Fibroblast of mammary gland (primary cell): ENCODE data around the gene GAS7.

ENCODE experiments used
- DNase-seq: peaks from one replicate; pipeline ENCODE4 v3.0.0-alpha.2; 2010; ENCODE audit warnings: low read depth
- H3K4me3 ChIP-seq: 2 replicates; pipeline ENCODE4 v1.5.1; 2011; ENCODE audit warnings: low read depth, mild to moderate bottlenecking, low read length, moderate library complexity; ENCODE audit not compliant: control insufficient read depth
- TF ChIP-seq, protein P1 (sequence below): conservative IDR thresholded peaks from 2 replicates; pipeline ENCODE4 v1.5.1; 2011; ENCODE audit warnings: low read depth, low read length, inconsistent platforms; ENCODE audit not compliant: control insufficient read depth, insufficient read depth

GAS7 gene

DNA sequence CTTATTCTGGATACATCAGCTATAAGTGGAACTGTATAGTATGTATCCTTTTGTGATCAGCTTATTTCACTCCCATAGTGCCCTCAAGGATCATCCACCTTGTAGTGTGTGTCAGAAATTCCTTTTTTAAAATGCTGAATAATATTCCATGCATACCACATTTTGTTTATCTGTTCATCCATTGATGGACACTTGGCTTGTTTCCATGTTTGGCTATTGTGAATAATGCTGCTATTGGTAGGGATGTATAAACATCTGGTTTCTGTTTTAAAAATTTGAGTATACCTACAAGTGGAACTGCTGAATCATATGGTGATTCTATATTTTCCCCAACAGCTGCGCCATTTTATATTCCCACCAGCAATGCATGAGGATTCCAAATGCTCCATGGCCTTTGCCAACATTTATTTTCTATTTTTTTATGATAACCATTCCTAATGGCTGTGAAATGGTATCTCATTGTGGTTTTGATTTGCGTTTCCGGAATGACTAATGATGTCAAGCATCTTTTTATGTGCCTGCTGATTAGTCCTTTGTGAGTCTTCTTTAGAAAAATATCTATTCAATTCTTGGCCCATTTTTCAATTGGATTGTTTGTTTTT, 304.9 kb downstream of the GAS7 start:
- TF ChIP-seq, protein P1, sequence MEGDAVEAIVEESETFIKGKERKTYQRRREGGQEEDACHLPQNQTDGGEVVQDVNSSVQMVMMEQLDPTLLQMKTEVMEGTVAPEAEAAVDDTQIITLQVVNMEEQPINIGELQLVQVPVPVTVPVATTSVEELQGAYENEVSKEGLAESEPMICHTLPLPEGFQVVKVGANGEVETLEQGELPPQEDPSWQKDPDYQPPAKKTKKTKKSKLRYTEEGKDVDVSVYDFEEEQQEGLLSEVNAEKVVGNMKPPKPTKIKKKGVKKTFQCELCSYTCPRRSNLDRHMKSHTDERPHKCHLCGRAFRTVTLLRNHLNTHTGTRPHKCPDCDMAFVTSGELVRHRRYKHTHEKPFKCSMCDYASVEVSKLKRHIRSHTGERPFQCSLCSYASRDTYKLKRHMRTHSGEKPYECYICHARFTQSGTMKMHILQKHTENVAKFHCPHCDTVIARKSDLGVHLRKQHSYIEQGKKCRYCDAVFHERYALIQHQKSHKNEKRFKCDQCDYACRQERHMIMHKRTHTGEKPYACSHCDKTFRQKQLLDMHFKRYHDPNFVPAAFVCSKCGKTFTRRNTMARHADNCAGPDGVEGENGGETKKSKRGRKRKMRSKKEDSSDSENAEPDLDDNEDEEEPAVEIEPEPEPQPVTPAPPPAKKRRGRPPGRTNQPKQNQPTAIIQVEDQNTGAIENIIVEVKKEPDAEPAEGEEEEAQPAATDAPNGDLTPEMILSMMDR: no peak
- DNase-seq: peak; percentile 66
- H3K4me3 ChIP-seq: no peak overlapping the region

DNA sequence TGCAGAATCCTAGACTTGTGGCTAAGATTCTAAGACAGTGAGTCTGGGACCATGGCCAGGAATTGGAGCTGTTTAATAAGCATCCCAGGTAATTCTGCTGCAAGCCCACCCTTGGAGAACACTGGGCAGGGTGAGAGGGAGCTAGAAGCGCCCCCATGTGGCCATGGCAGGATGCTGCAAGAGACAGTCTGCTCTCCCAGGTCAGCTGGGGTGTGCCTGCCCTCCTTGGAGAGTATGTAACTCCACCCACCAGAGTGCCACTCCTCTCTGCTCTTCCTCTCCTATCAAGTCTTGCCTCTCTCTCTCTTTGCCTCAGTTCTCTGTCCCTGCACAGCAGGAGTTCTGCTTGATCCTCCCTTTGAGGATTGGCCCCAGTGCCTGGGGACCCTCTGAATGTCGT, 308.3 kb downstream of the GAS7 start:
- TF ChIP-seq, protein P1: peak; percentile 66
- H3K4me3 ChIP-seq: no peak overlapping the region
- peak; percentile 34 for DNase-seq

DNA sequence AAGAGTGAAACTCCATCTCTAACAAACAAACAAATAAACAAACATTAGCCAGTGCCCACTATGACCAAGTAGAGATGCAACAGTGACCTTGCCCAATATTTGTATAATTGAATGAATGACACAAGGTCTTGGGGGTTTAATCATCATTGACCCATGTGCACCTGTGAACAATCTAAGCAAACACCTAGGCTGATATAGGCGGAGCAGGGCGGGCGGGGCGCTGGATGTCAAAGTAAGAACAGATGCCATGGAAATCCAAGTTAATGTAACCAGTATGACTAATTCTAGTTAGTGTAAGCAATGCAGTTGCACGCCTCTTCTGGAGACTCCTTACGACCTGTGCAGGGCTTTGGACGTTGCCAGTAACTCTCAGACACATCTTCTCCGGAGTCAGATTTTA, 310.9 kb downstream of the GAS7 start:
- DNase-seq: no peak
- H3K4me3 ChIP-seq: no peak overlapping the region
- TF ChIP-seq, protein P1: no peak

DNA sequence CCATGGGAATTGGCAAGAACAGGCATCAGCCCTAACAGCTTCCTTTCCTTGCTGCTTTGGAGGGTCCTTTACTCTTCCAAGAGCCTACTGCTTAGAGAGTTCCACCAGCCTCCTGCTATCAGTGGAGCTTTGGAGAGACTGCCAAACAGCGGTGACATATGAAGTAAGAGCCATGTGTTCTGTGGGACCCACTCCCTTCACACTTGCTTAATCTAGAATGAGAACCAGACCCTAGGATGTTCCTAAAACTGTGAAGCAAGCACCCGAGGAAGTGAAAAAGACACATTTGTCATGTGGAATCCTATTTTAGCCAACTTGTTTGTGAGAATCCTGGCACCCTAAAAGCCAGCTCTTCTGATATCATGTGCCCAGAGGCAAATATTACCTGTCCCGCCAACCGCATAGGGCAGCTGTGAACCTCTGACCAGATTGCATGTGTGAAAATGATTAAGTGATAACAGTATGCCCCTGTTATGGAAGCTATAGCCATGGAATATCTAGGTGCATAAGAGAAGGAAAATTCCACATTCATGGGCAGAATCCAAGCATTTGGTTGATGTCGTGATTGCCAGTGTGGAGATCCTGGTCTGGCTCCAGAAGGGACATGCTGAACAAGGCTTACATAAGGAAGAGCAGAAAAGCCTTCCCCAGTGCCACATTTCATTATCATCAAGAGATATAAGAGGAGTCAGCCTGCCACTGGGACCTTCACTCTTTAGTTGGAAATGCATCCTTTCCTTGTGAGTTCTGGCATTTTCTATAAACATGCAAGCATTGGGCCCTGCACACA, 312.1 kb downstream of the GAS7 start:
- no peak for DNase-seq
- H3K4me3 ChIP-seq: no peak overlapping the region
- TF ChIP-seq, protein P1: no peak

DNA sequence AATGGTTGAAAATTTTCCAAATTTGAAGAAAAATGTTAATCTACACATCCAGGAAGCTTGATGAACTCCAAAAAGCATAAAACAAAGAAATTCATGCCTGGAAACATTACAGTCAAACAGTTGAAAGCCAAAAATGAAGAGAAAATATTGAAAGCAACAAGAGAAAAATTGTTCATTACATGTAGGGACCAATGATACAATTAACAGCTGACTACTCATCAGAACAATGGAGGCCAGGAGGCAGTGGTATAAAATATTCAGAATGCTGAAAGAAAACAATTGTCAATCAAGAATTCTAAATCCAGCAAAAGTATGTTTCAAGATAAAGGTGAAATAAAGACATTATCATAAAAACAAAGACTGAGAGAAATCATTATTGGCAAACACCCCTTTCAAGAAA, 315.0 kb downstream of the GAS7 start:
- DNase-seq: no peak
- no peak overlapping the region for H3K4me3 ChIP-seq
- TF ChIP-seq, protein P1: no peak

DNA sequence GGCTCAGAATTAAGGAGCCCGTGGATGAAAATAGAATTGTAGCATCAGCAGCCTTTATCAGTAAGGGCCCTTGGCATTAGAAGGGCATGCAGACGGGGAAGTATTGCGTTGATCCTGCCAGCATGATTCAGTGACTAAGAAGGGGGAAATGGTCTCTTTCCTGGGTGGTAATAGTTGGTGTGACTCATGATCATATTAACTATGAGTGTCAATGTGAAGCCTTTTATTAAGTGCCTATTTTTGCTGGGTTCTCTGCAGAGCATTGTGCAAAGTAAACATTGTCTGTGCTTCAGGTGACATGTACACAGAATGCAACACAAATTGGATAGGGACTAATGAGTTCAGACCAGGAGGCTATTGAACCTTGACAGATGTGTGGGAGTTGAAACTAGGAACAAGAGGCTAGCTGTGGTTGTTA, 317.8 kb downstream of the GAS7 start:
- H3K4me3 ChIP-seq: no peak overlapping the region
- peak; percentile 52 for DNase-seq

More for the DNA sequence above, 317.8 kb downstream of the GAS7 start:
- TF ChIP-seq, protein P1: no peak
